ENCODE data around the gene USP12. TPM values are rescaled to one million over a fixed set of nuclear protein-coding genes. Genes with fewer than 3 reads are reported as not detected.

The USP12 gene
- total RNA-seq, 2 donors from 2014 or later, result 11.6 to 23.0 TPM

DNA sequence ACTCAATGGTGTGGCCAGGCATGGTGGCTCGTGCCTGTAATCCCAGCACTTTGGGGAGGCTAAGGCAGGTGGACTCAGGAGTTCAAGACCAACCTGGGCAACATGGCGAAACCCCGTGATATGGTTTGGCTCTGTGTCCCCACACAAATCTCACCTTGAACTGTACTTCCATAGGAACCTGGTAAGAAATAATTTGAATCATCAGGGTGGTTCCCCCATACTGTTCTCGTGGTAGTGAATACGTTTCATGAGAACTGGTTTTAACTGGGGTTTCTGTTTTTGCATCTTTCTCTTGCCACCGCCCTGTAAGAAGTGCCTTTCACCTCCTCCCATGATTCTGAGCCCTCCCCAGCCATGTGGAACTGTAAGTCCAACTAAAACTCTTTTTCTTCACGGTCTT, 49.6 kb downstream of the USP12 start:
- no peak for DNase-seq (ENCODE audit: low spot score)
- Histone ChIP-seq H3K4me1 (peaks cover 0 to 45% of the 10 kb centered on the region in 2 donors), H3K4me3 (no peak overlapping the region), H3K9me3 (no peaks in the 10 kb centered on the region), H3K27ac (no peak overlapping the region), H3K27me3 (no peaks in the 10 kb centered on the region), H3K36me3 (no peaks in the 10 kb centered on the region)
- TF ChIP-seq, protein P1, sequence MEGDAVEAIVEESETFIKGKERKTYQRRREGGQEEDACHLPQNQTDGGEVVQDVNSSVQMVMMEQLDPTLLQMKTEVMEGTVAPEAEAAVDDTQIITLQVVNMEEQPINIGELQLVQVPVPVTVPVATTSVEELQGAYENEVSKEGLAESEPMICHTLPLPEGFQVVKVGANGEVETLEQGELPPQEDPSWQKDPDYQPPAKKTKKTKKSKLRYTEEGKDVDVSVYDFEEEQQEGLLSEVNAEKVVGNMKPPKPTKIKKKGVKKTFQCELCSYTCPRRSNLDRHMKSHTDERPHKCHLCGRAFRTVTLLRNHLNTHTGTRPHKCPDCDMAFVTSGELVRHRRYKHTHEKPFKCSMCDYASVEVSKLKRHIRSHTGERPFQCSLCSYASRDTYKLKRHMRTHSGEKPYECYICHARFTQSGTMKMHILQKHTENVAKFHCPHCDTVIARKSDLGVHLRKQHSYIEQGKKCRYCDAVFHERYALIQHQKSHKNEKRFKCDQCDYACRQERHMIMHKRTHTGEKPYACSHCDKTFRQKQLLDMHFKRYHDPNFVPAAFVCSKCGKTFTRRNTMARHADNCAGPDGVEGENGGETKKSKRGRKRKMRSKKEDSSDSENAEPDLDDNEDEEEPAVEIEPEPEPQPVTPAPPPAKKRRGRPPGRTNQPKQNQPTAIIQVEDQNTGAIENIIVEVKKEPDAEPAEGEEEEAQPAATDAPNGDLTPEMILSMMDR (IDR thresholded peaks at IDR 0.05), result no peak

DNA sequence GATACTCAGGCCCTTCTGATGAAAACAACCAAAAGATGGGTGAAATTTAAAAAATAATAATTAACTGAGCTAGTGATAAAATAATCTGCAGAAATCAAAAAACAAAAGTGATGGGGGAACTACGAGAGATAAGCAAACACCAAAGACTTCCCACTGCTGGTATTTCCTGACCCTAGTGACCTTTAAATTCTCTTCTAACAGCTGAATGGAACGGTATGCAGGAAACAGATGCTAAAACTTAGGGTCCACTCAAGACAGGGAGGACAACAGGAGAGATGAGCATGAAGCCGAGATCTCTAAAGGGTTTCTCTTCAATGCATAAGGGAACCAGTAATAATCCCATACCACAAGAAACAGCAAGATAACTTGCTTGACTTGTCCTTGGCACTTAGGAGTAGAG, 50.8 kb downstream of the USP12 start:
- Histone ChIP-seq H3K27ac (no peak overlapping the region), H3K9me3 (no peaks in the 10 kb centered on the region), H3K4me3 (no peak overlapping the region), H3K36me3 (no peaks in the 10 kb centered on the region), H3K4me1 (peaks cover 0 to 34% of the 10 kb centered on the region in 2 donors), H3K27me3 (no peaks in the 10 kb centered on the region)
- TF ChIP-seq, protein P1 (IDR thresholded peaks at IDR 0.05), result no peak
- DNase-seq (ENCODE audit: low spot score), result no peak

DNA sequence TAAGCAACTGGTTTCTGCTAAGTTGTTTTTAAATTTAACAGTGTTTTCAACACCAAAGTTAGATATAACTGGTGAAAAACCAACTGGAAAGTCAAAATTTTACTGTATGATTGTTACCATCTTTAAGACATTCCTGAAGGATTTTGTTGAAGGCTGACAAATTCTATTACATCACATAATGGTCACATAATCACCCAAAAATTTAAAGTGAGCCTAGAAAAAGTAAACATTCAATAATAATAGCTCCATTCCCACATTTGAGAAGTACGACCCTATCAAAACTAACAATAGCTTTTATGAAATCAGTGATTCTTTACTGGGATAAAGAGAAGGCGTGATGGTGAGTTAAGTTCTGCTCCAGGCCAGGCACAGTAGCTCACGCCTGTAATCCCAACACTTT, 51.6 kb downstream of the USP12 start:
- H3K4me1 ChIP-seq, result peaks cover 0 to 28% of the 10 kb centered on the region in 2 donors
- TF ChIP-seq, protein P1 (IDR thresholded peaks at IDR 0.05), result no peak
- no peaks in the 10 kb centered on the region for H3K9me3 ChIP-seq
- H3K27me3 ChIP-seq, result no peaks in the 10 kb centered on the region
- H3K4me3 ChIP-seq, result no peak overlapping the region
- no peak overlapping the region for H3K27ac ChIP-seq
- no peak for DNase-seq (ENCODE audit: low spot score)
- H3K36me3 ChIP-seq, result no peaks in the 10 kb centered on the region

DNA sequence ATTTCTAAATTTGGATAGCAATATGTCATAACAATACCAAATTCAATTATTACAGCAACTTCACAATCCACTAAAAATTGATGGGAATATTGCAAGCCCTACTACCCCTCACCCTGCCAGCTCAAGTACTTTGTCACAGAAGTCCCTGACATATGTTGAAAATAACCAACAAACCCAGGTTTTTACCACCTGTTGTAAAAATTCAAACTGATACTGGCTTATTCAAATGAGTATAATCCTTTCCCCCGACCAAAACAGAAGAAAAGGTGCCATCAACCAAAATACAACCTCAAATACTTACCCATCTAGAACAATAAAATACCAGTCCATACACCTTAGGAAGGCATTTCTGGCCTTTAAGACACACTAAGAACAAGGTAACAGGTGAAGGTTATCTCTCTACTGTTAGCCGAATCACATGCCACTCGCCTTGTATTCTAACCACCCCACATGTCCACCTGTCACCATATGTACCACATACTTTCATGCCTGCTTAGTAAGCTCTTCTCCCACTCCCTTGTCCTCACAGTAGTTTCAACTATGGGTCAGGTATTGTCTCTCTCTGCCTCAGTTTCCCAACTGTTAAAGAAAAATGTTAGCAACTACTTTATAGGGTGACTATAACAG, 53.1 kb downstream of the USP12 start:
- DNase-seq (ENCODE audit: low spot score), result no peak
- Histone ChIP-seq H3K4me1 (peaks cover 0 to 28% of the 10 kb centered on the region in 2 donors), H3K27me3 (no peaks in the 10 kb centered on the region), H3K27ac (no peak overlapping the region), H3K36me3 (no peaks in the 10 kb centered on the region), H3K4me3 (no peak overlapping the region), H3K9me3 (no peaks in the 10 kb centered on the region)
- TF ChIP-seq, protein P1 (IDR thresholded peaks at IDR 0.05), result no peak

DNA sequence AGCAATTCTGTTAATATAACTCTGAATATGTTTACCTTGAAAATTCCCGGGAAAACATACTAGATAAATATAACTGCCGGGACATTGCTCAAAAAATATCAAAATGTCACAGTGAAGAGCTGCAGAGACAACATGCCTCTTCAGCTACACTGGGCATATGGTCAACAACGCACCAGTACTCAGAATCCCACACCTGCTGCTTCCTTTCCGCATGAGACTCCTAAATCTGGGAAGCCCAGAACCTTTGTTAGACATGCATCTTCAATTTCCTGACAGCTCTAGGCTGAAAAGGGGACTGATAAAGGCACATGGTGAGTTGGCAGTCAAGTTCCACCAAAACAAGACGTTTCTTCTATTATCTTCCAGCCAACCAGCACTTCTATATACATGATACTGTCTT, 53.7 kb downstream of the USP12 start:
- DNase-seq (ENCODE audit: low spot score), result no peak
- Histone ChIP-seq H3K4me1 (peaks cover 0 to 28% of the 10 kb centered on the region in 2 donors), H3K27ac (no peak overlapping the region)

More for the DNA sequence above, 53.7 kb downstream of the USP12 start:
- Histone ChIP-seq H3K27me3 (no peaks in the 10 kb centered on the region), H3K9me3 (no peaks in the 10 kb centered on the region), H3K36me3 (no peaks in the 10 kb centered on the region), H3K4me3 (no peak overlapping the region)
- TF ChIP-seq, protein P1 (IDR thresholded peaks at IDR 0.05), result no peak
